ENCODE results near the gene PYGB.

GRCh38 chr20:25346349-25346748 is 98.5 kb downstream of the PYGB start:
- TF ChIP-seq CTCF (IDR thresholded peaks at IDR 0.05) (no peak), POLR2A (IDR thresholded peaks at IDR 0.05) (no peak), POLR2AphosphoS5 (IDR thresholded peaks at IDR 0.05) (no peak)

Measured in prostate gland (tissue), 2 donors.